ENCODE data around the gene EMILIN2.

GRCh38 chr18:2853926-2854664, 7.3 kb downstream of the EMILIN2 start:
- TF ChIP-seq CTCF (IDR thresholded peaks at IDR 0.05): no peak
- no peak for TF ChIP-seq POLR2AphosphoS5 (IDR thresholded peaks at IDR 0.05)
